HepG2 (cell line): ENCODE data around the gene COQ4. TPM values are rescaled to one million over a fixed set of nuclear protein-coding genes. Genes with fewer than 3 reads are reported as not detected.

Source experiments
- ATAC-seq: fragments of 200-7000 bp; cut with Tn5 transposase; 3 replicates; pipeline ENCODE4 v1.9.1; 2020; ENCODE audit warnings: mild to moderate bottlenecking, moderate library complexity
- BruUV-seq: library from RNA; stranded (reverse); fragments of 400-500 nt; replicated peaks from 2 replicates; lab custom pipeline; 2021; lab: Mats Ljungman, UMichigan
- CTCF ChIA-PET: fragments of 300-600 bp; formaldehyde crosslinking; extraction: SDS; loops from one replicate; lab custom pipeline; 2021; ENCODE audit warnings: low total read pairs, inconsistent platforms, low intra/inter-chr PET ratio; lab: Yijun Ruan, JAX
- POLR2A ChIA-PET: fragments of 350-600 bp; sonication (Branson Sonifier 250); formaldehyde crosslinking; loops from one replicate; lab custom pipeline; 2020; ENCODE audit warnings: antibody characterized with exemption, inconsistent platforms; lab: Yijun Ruan, JAX
- DNase-seq: peaks from one replicate; pipeline ENCODE4 v3.0.0-alpha.2; 2015; ENCODE audit warnings: low spot score
- FAIRE-seq: peaks from 3 replicates; lab custom pipeline; 2011; peaks lifted over from hg19 to GRCh38; lab: Jason Lieb, UNC
- H2AFZ ChIP-seq: one replicate; pipeline ENCODE4 v1.6.1; 2011; ENCODE audit warnings: low read length, inconsistent platforms
- H3K27ac ChIP-seq: fragments of 300-600 bp; 3 replicates; pipeline ENCODE4 v1.8.0; 2011; ENCODE audit warnings: mixed run types, mild to moderate bottlenecking, mixed read lengths, low read length, inconsistent platforms; ENCODE audit not compliant: insufficient read depth; ENCODE audit errors: extremely low read length
- H3K27me3 ChIP-seq, 2 experiments: fragments of 200-600 bp in 1 of 2; 2 replicates in 1 of 2; 3 replicates in 1 of 2; pipeline versions ENCODE4 v1.6.0 to v1.8.0; 2011; ENCODE audit warnings: low read length in 2 of 2, mild to moderate bottlenecking in 2 of 2, moderate library complexity in 2 of 2, inconsistent platforms in 1 of 2; ENCODE audit not compliant: insufficient read depth in 2 of 2, control insufficient read depth in 1 of 2
- H3K36me3 ChIP-seq, 2 experiments: fragments of 200-600 bp in 1 of 2; replicated peaks in 1 of 2; 2 replicates in 1 of 2; 3 replicates in 1 of 2; pipeline versions ENCODE4 v1.5.1 to v1.8.0; 2011; ENCODE audit warnings: low read length in 2 of 2, inconsistent platforms in 1 of 2; ENCODE audit not compliant: insufficient read depth in 2 of 2, control insufficient read depth in 1 of 2
- H3K4me1 ChIP-seq: 2 replicates; pipeline ENCODE4 v1.5.1; 2012; ENCODE audit warnings: low read length, inconsistent platforms; ENCODE audit not compliant: insufficient read depth
- H3K4me2 ChIP-seq: 2 replicates; pipeline ENCODE4 v1.6.0; 2011; ENCODE audit warnings: low read depth, low read length, inconsistent platforms
- H3K4me3 ChIP-seq, 3 experiments: fragments of 200-600 bp in 1 of 3; sonication (generic), shearing (Covaris generic) in 1 of 3; replicated peaks in 1 of 3; 2 replicates each; pipeline ENCODE4 v1.5.1; 2011 to 2016; ENCODE audit warnings: low read length in 3 of 3, inconsistent platforms in 2 of 3, low read depth in 2 of 3, mild to moderate bottlenecking in 2 of 3, control low read depth in 1 of 3, mixed read lengths in 1 of 3; ENCODE audit not compliant: insufficient read depth in 1 of 3
- H3K79me2 ChIP-seq: one replicate; pipeline ENCODE4 v1.6.1; 2011; ENCODE audit warnings: low read length, inconsistent platforms; ENCODE audit not compliant: insufficient read depth
- H3K9ac ChIP-seq: 2 replicates; pipeline ENCODE4 v1.6.0; 2011; ENCODE audit warnings: mild to moderate bottlenecking, low read depth, low read length, inconsistent platforms; ENCODE audit not compliant: insufficient read depth
- H3K9me3 ChIP-seq: 2 replicates; pipeline ENCODE4 v1.5.1; 2012; ENCODE audit warnings: mild to moderate bottlenecking, low read length
- H4K20me1 ChIP-seq: 2 replicates; pipeline ENCODE4 v1.6.0; 2011; ENCODE audit warnings: inconsistent platforms, mild to moderate bottlenecking, low read length, moderate library complexity; ENCODE audit not compliant: insufficient read depth
- BCLAF1 ChIP-seq: fragments of 450-650 bp; IDR thresholded peaks from 2 replicates; pipeline ENCODE4 v1.6.1; 2017; ENCODE audit warnings: mild to moderate bottlenecking
- NCOA2 ChIP-seq: sonication (generic); formaldehyde crosslinking; IDR thresholded peaks from 2 replicates; pipeline ENCODE4 v1.8.0; 2022; ENCODE audit warnings: inconsistent platforms
- SNAPC2 ChIP-seq: sonication (generic); formaldehyde crosslinking; IDR thresholded peaks from 2 replicates; pipeline ENCODE4 v1.8.1; 2022; ENCODE audit warnings: mild to moderate bottlenecking, missing genetic modification reagents
- SSRP1 ChIP-seq: IDR thresholded peaks from 2 replicates; pipeline ENCODE4 v1.6.1; 2016; ENCODE audit warnings: control low read depth
- ZBTB44 ChIP-seq: sonication (generic); formaldehyde crosslinking; IDR thresholded peaks from 2 replicates; pipeline ENCODE4 v1.4.0; 2020; ENCODE audit warnings: missing genetic modification reagents
- ZFP90 ChIP-seq: sonication (generic); formaldehyde crosslinking; IDR thresholded peaks from 2 replicates; pipeline ENCODE4 v1.8.0; 2022; ENCODE audit warnings: missing genetic modification reagents, mild to moderate bottlenecking, inconsistent platforms, borderline replicate concordance
- ZNF552 ChIP-seq: sonication (generic); formaldehyde crosslinking; IDR thresholded peaks from 2 replicates; pipeline ENCODE4 v1.9.0; 2022; ENCODE audit warnings: missing genetic modification reagents, mild to moderate bottlenecking, borderline replicate concordance
- ZNF747 ChIP-seq: sonication (generic); formaldehyde crosslinking; IDR thresholded peaks from 2 replicates; pipeline ENCODE4 v1.8.1; 2023; ENCODE audit warnings: missing genetic modification reagents, mild to moderate bottlenecking, borderline replicate concordance
- WGBS: methylation state at CpG from one replicate; pipeline ENCODE4 v1.1.6; 2017; ENCODE audit warnings: low lambda C conversion rate; 5-methylcytosine and 5-hydroxymethylcytosine counted together
- in situ Hi-C: cut with HindIII; loops from 2 replicates; pipeline ENCODE4 v1.10.0; 2017; ENCODE audit warnings: low pct_unique_long_range_greater_than_20kb; ENCODE audit not compliant: extremely low pct_ligation_motif_present
- intact Hi-C: fragments of 100-400 bp; cut with micrococcal nuclease; formaldehyde crosslinking; loops from one replicate; pipeline ENCODE4 v1.10.0; 2022; ENCODE audit not compliant: unreplicated experiment
- polyA plus RNA-seq, 8 experiments: library from polyadenylated mRNA; depleted of rRNA in 3 of 8; stranded (reverse) in 7 of 8; unstranded in 1 of 8; fragments of >200 nt; fragmentation: Illumina TruSeq in 4 of 8; extraction: Trizol in 4 of 8; gene quantifications; 2 replicates each; pipeline versions ENCODE4 v1.2.1 to v1.2.3, GENCODE V29; 2011 to 2016; ENCODE audit warnings: low read depth in 4 of 8, missing spikeins in 1 of 8, mixed read lengths in 1 of 8; ENCODE audit not compliant: insufficient read depth in 1 of 8
- total RNA-seq, 5 experiments: library from RNA; depleted of rRNA; stranded (reverse); fragments of >200 nt; fragmentation: Illumina TruSeq; extraction: Trizol; gene quantifications; 2 replicates each; pipeline ENCODE4 v1.2.3, GENCODE V29; 2016; ENCODE audit warnings: low read depth in 1 of 5
- TF ChIP-seq, protein P1 (sequence below): sonication (generic); formaldehyde crosslinking; IDR thresholded peaks from 2 replicates; pipeline ENCODE4; 2020; ENCODE audit warnings: missing genetic modification reagents, mild to moderate bottlenecking, borderline replicate concordance
- TF ChIP-seq, protein P2 (sequence below): sonication (generic); formaldehyde crosslinking; IDR thresholded peaks from 2 replicates; pipeline ENCODE4 v1.8.0; 2022; ENCODE audit warnings: missing genetic modification reagents, mild to moderate bottlenecking, borderline replicate concordance

Gene COQ4
- total and polyA plus RNA-seq, 2 of the 13 experiments (the other 11 are each of a cell fraction or from before 2014, with no cell fraction given): 26.1 to 36.0 TPM

DNA sequence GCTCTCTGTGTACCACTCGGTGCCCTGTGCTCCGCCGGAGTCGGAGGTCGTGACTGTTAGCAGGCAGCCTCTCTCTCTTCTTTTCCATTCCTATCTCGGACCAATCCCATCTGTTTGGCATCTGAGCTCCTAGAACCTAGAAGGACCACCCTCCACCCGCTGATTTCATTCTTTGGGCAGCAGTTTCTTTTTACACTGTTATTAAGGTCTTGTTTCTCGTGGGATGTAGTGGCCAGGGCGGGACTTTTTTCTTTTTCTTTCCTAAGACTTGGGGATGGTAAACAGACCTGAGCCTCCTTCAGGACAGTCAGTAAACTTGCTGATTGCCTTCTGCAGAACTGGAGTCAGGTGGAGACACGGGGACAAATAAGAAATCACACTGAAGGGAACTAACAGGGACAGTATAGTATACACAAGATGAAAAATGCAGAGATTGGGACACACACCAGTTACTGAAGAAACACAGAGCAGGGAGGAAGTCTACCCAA, 49.0 kb downstream of the COQ4 start:
- BruUV-seq: TSS peak; percentile 82
- H3K9ac ChIP-seq: peak overlapping the region; percentile 95
- peak overlapping the region; percentile 87 to 92 (median 92) for H3K4me3 ChIP-seq
- peak overlapping the region; percentile 77 for H3K4me2 ChIP-seq
- H3K27me3 ChIP-seq: peaks cover 0 to 3% of the 10 kb centered on the region in 2 experiments; a peak in 2 of 5 replicates
- in situ Hi-C loops (no loop called here), intact Hi-C loops (loop anchor here (2.0 kb wide), 1 partner anchor 41 kb away; no protein-coding TSS in a partner anchor)
- no peaks in the 10 kb centered on the region for H4K20me1 ChIP-seq
- peaks cover 15% of the 10 kb centered on the region for H3K4me1 ChIP-seq
- peak overlapping the region; percentile 63 for H3K27ac ChIP-seq
- no peaks in the 10 kb centered on the region for H3K9me3 ChIP-seq
- WGBS: under 1% methylated on average over 10 of the region's 10 CpGs
- H3K79me2 ChIP-seq: peaks cover 38% of the 10 kb centered on the region
- peaks cover 1 to 13% of the 10 kb centered on the region in 2 experiments; a peak in 1 of 5 replicates for H3K36me3 ChIP-seq
- no peak overlapping the region for H2AFZ ChIP-seq
- DNase-seq: no peak
- ChIA-PET CTCF (no interaction called here), POLR2A (interaction anchor here (0.6 to 1.9 kb wide), 17 partner anchors 9 to 133 kb away, joined by 3 to 19 read pairs (median 4); partner anchors contain the start of genes CERCAM, GLE1, GOLGA2 and ODF2)
- ATAC-seq: no peak
- FAIRE-seq: no peak
- TF ChIP-seq ZFP90 (CRISPR knock-in tag): peak; percentile 12; the same call in 1 of the 2 replicates
- TF ChIP-seq BCLAF1: no peak
- no peak for TF ChIP-seq ZNF552 (CRISPR knock-in tag)
- no peak for TF ChIP-seq ZBTB44
- TF ChIP-seq, protein P1, sequence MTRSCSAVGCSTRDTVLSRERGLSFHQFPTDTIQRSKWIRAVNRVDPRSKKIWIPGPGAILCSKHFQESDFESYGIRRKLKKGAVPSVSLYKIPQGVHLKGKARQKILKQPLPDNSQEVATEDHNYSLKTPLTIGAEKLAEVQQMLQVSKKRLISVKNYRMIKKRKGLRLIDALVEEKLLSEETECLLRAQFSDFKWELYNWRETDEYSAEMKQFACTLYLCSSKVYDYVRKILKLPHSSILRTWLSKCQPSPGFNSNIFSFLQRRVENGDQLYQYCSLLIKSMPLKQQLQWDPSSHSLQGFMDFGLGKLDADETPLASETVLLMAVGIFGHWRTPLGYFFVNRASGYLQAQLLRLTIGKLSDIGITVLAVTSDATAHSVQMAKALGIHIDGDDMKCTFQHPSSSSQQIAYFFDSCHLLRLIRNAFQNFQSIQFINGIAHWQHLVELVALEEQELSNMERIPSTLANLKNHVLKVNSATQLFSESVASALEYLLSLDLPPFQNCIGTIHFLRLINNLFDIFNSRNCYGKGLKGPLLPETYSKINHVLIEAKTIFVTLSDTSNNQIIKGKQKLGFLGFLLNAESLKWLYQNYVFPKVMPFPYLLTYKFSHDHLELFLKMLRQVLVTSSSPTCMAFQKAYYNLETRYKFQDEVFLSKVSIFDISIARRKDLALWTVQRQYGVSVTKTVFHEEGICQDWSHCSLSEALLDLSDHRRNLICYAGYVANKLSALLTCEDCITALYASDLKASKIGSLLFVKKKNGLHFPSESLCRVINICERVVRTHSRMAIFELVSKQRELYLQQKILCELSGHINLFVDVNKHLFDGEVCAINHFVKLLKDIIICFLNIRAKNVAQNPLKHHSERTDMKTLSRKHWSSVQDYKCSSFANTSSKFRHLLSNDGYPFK (CRISPR knock-in tag): 0 out of 2 replicates have a peak, but pooled peaks have one; percentile 3
- no peak for TF ChIP-seq SSRP1 (CRISPR knock-in tag)
- 0 out of 2 replicates have a peak, but pooled peaks have one; percentile 19 for TF ChIP-seq ZNF747 (CRISPR knock-in tag)
- TF ChIP-seq, protein P2, sequence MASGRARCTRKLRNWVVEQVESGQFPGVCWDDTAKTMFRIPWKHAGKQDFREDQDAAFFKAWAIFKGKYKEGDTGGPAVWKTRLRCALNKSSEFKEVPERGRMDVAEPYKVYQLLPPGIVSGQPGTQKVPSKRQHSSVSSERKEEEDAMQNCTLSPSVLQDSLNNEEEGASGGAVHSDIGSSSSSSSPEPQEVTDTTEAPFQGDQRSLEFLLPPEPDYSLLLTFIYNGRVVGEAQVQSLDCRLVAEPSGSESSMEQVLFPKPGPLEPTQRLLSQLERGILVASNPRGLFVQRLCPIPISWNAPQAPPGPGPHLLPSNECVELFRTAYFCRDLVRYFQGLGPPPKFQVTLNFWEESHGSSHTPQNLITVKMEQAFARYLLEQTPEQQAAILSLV: no peak
- TF ChIP-seq NCOA2 (CRISPR knock-in tag): no peak
- no peak for TF ChIP-seq SNAPC2
